Panc1 (cell line): Measurements from ENCODE around the gene ELMOD1. TPM values are rescaled to one million over a fixed set of nuclear protein-coding genes. Genes with fewer than 3 reads are reported as not detected.

ENCODE experiments used
- ATAC-seq: fragments of 200-7000 bp; cut with Tn5 transposase; 2 replicates; pipeline ENCODE4 v1.9.1; 2020; ENCODE audit warnings: mild to moderate bottlenecking, moderate library complexity
- BruUV-seq: library from RNA; stranded (reverse); fragments of 400-500 nt; replicated peaks from 2 replicates; lab custom pipeline; 2021; lab: Mats Ljungman, UMichigan
- CTCF ChIA-PET: fragments of 300-600 bp; sonication (Branson Sonifier 250); formaldehyde crosslinking; loops from one replicate; lab custom pipeline; 2022; ENCODE audit warnings: antibody characterized with exemption; lab: Charles Lee
- POLR2A ChIA-PET: fragments of 300-600 bp; sonication (Branson Sonifier 250); formaldehyde crosslinking; loops from one replicate; lab custom pipeline; 2022; ENCODE audit warnings: antibody characterized with exemption; lab: Charles Lee
- DNase-seq: peaks from one replicate; pipeline ENCODE4 v3.0.0-alpha.2; 2010; ENCODE audit warnings: low read depth, low spot score
- H3K27ac ChIP-seq: 2 replicates; pipeline ENCODE4 v1.5.1; 2011; ENCODE audit warnings: mild to moderate bottlenecking, low read length, inconsistent platforms
- H3K27me3 ChIP-seq: fragments of 200-500 bp; sonication (Bioruptor generic); 2 replicates; pipeline ENCODE4 v1.6.0; 2014; ENCODE audit warnings: low read length, inconsistent platforms; ENCODE audit not compliant: control insufficient read depth, insufficient read depth
- H3K36me3 ChIP-seq: fragments of 200-500 bp; sonication (Bioruptor generic); 2 replicates; pipeline ENCODE4 v1.5.1; 2014; ENCODE audit warnings: inconsistent platforms, mild to moderate bottlenecking, low read length, moderate library complexity; ENCODE audit not compliant: control insufficient read depth, insufficient read depth
- H3K4me1 ChIP-seq: 2 replicates; pipeline ENCODE4 v1.5.1; 2011; ENCODE audit warnings: inconsistent platforms, mild to moderate bottlenecking, low read length, moderate library complexity; ENCODE audit not compliant: control insufficient read depth, insufficient read depth
- H3K4me3 ChIP-seq, 2 experiments: 2 replicates each; pipeline ENCODE4 v1.5.1; 2011 to 2012; ENCODE audit warnings: low read depth in 2 of 2, low read length in 2 of 2, mild to moderate bottlenecking in 2 of 2, inconsistent platforms in 1 of 2, moderate library complexity in 1 of 2
- H3K9me3 ChIP-seq: fragments of 200-500 bp; sonication (Bioruptor generic); 2 replicates; pipeline ENCODE4 v1.5.1; 2014; ENCODE audit warnings: low read depth, mild to moderate bottlenecking, inconsistent platforms, low read length, moderate library complexity; ENCODE audit not compliant: control insufficient read depth, insufficient read depth
- CTCF ChIP-seq: fragments of 450-650 bp; IDR thresholded peaks from 2 replicates; pipeline ENCODE4 v1.5.1; 2017; ENCODE audit warnings: mild to moderate bottlenecking
- POLR2AphosphoS5 ChIP-seq: IDR thresholded peaks from 2 replicates; pipeline ENCODE4 v1.6.1; 2012; ENCODE audit warnings: mild to moderate bottlenecking, low read depth, low read length, moderate library complexity
- REST ChIP-seq, 2 experiments: IDR thresholded peaks; 2 replicates each; pipeline ENCODE4 v1.6.1; 2011 to 2012; ENCODE audit warnings: low read depth in 2 of 2, control low read depth in 1 of 2, low read length in 1 of 2, mild to moderate bottlenecking in 1 of 2, moderate library complexity in 1 of 2; ENCODE audit not compliant: insufficient read depth in 1 of 2
- SIN3A ChIP-seq: IDR thresholded peaks from 2 replicates; pipeline ENCODE4 v1.6.1; 2012; ENCODE audit warnings: low read depth, mild to moderate bottlenecking, low read length, moderate library complexity, borderline replicate concordance; ENCODE audit not compliant: insufficient read depth
- TCF7L2 ChIP-seq: IDR thresholded peaks from 2 replicates; pipeline ENCODE4 v1.6.1; 2011; ENCODE audit warnings: mild to moderate bottlenecking, low read depth, low read length, inconsistent platforms
- in situ Hi-C: cut with HindIII; loops from 2 replicates; pipeline ENCODE4 v1.10.0; 2016; ENCODE audit warnings: low sequenced_read_pairs, low pct_unique_long_range_greater_than_20kb
- intact Hi-C: fragments of 100-400 bp; cut with micrococcal nuclease; formaldehyde crosslinking; loops from one replicate; pipeline ENCODE4 v1.10.0; 2022; ENCODE audit not compliant: unreplicated experiment
- total RNA-seq: library from RNA; stranded (reverse); gene quantifications from one replicate; pipeline ENCODE4 v1.2.1, GENCODE V29; 2021; ENCODE audit not compliant: unreplicated experiment

The ELMOD1 gene
- total RNA-seq, 1 experiment from 2014 or later: 2.1 TPM

GRCh38 chr11:107653076-107653475 is 62.1 kb downstream of the ELMOD1 start:
- no peaks in the 10 kb centered on the region for H3K9me3 ChIP-seq
- BruUV-seq: no TSS peak
- no peaks in the 10 kb centered on the region for H3K4me1 ChIP-seq
- intact Hi-C loops (no loop called here), in situ Hi-C loops (no loop called here)
- no peaks in the 10 kb centered on the region for H3K27me3 ChIP-seq
- ChIA-PET CTCF (interaction anchor here (0.7 kb wide), 1 partner anchor 9 kb away, joined by 4 read pairs; no protein-coding TSS in a partner anchor), POLR2A (no interaction called here)
- no peaks in the 10 kb centered on the region for H3K36me3 ChIP-seq
- TF ChIP-seq TCF7L2 (no peak), SIN3A (no peak), REST (IDR thresholded peaks at IDR 0.05; ENCODE audit: insufficient read depth in 1 of 2, low read depth in 2 of 2, low read length in 1 of 2) (no peak), POLR2AphosphoS5 (no peak), CTCF (no peak)
- ATAC-seq: no peak
- H3K4me3 ChIP-seq: no peak overlapping the region
- no peak overlapping the region for H3K27ac ChIP-seq
- DNase-seq: no peak

GRCh38 chr11:107655602-107656001 is 64.7 kb downstream of the ELMOD1 start:
- Histone ChIP-seq H3K4me3 (no peak overlapping the region), H3K9me3 (no peaks in the 10 kb centered on the region), H3K27ac (no peak overlapping the region), H3K4me1 (no peaks in the 10 kb centered on the region), H3K27me3 (no peaks in the 10 kb centered on the region), H3K36me3 (no peaks in the 10 kb centered on the region)
- intact Hi-C loops: no loop called here
- ChIA-PET CTCF (no interaction called here), POLR2A (no interaction called here)
- in situ Hi-C loops: no loop called here
- BruUV-seq: no TSS peak
- TF ChIP-seq SIN3A (no peak), CTCF (no peak)
- ATAC-seq (no peak), DNase-seq (no peak)

- ChIA-PET POLR2A (no interaction called here), CTCF (no interaction called here)
- ATAC-seq: no peak
- DNase-seq: no peak
- no peaks in the 10 kb centered on the region for H3K9me3 ChIP-seq
- no peaks in the 10 kb centered on the region for H3K4me1 ChIP-seq
- intact Hi-C loops: no loop called here
- no peak overlapping the region for H3K27ac ChIP-seq
- in situ Hi-C loops: no loop called here
- H3K27me3 ChIP-seq: no peaks in the 10 kb centered on the region
- H3K4me3 ChIP-seq: no peak overlapping the region
- no TSS peak for BruUV-seq
- TF ChIP-seq SIN3A: no peak
- TF ChIP-seq REST (IDR thresholded peaks at IDR 0.05; ENCODE audit: insufficient read depth in 1 of 2, low read depth in 2 of 2, low read length in 1 of 2): no peak
- TF ChIP-seq TCF7L2: no peak
- no peak for TF ChIP-seq POLR2AphosphoS5
- no peak for TF ChIP-seq CTCF
- H3K36me3 ChIP-seq: no peaks in the 10 kb centered on the region
These were observed 68.4 kb downstream of the ELMOD1 start for GRCh38 chr11:107659310-107659709.
